ENCODE measurements around the gene KLHL29. TPM values are rescaled to one million over a fixed set of nuclear protein-coding genes. Genes with fewer than 3 reads are reported as not detected.

The KLHL29 gene
- total and polyA plus RNA-seq, 2 experiments from 2014 or later, result 5.6 to 11.0 TPM

DNA sequence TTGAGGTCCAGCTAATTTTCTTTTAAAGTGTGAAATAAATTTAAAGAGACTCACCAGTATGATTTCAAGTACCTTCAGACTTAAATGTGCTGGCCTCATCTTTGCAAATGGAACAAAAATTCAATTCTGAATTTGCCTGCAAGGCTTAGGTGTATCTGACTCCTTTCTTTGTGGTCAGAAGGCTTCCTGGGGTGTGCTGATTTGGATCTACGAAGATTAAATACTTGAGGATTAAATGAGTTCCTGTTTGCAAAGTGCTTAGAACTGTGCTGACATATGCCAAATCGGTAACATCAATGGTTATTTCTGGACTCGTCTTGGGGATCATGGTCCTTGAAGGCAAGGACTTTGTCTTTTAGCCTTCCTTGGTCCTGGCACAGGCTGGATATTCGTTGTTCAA, 9.7 kb downstream of the KLHL29 start:
- no peak for DNase-seq (ENCODE audit: low read depth in 1 of 2, low spot score in 1 of 2)
- no peaks in the 10 kb centered on the region for H3K4me1 ChIP-seq (ENCODE audit: low read depth)
- no peak overlapping the region for H3K27ac ChIP-seq
- no peaks in the 10 kb centered on the region for H3K36me3 ChIP-seq
- TF ChIP-seq, protein P1, sequence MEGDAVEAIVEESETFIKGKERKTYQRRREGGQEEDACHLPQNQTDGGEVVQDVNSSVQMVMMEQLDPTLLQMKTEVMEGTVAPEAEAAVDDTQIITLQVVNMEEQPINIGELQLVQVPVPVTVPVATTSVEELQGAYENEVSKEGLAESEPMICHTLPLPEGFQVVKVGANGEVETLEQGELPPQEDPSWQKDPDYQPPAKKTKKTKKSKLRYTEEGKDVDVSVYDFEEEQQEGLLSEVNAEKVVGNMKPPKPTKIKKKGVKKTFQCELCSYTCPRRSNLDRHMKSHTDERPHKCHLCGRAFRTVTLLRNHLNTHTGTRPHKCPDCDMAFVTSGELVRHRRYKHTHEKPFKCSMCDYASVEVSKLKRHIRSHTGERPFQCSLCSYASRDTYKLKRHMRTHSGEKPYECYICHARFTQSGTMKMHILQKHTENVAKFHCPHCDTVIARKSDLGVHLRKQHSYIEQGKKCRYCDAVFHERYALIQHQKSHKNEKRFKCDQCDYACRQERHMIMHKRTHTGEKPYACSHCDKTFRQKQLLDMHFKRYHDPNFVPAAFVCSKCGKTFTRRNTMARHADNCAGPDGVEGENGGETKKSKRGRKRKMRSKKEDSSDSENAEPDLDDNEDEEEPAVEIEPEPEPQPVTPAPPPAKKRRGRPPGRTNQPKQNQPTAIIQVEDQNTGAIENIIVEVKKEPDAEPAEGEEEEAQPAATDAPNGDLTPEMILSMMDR (IDR thresholded peaks at IDR 0.05; ENCODE audit: low read depth, low read length), result no peak
- H3K27me3 ChIP-seq, result peaks cover 27% of the 10 kb centered on the region
- H3K4me3 ChIP-seq, result no peak overlapping the region
- H3K9me3 ChIP-seq (ENCODE audit: low read depth), result no peaks in the 10 kb centered on the region

DNA sequence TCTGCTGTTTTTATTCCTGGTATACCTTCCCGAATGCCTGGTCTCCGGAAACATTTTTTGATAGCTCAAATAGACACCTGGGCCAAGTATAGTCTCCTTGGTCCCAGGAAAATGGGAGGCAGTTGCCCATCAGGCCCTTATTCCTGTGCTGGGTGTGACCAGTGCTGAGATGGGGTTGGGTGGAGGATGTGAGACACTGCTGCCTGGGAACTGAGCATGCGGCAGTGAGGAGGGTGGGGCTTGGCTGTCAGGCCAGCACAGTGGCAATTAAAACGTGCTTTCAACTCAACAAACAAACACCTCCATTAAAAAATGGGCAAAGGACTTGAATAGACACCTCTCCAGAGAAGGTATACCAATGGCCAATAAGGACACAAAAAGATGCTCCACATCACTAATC, 12.5 kb downstream of the KLHL29 start:
- Histone ChIP-seq H3K36me3 (no peaks in the 10 kb centered on the region), H3K27ac (no peak overlapping the region), H3K9me3 (ENCODE audit: low read depth) (no peaks in the 10 kb centered on the region), H3K4me3 (no peak overlapping the region), H3K27me3 (peaks cover 11% of the 10 kb centered on the region), H3K4me1 (ENCODE audit: low read depth) (peaks cover 5% of the 10 kb centered on the region)
- no peak for DNase-seq (ENCODE audit: low read depth in 1 of 2, low spot score in 1 of 2)
- TF ChIP-seq, protein P1 (IDR thresholded peaks at IDR 0.05; ENCODE audit: low read depth, low read length), result no peak

- no peak overlapping the region for H3K27ac ChIP-seq
- peaks cover 19% of the 10 kb centered on the region for H3K4me1 ChIP-seq (ENCODE audit: low read depth)
- no peaks in the 10 kb centered on the region for H3K9me3 ChIP-seq (ENCODE audit: low read depth)
- TF ChIP-seq, protein P1 (IDR thresholded peaks at IDR 0.05; ENCODE audit: low read depth, low read length), result no peak
- no peak for DNase-seq (ENCODE audit: low read depth in 1 of 2, low spot score in 1 of 2)
- peaks cover under 1% of the 10 kb centered on the region for H3K27me3 ChIP-seq
- no peaks in the 10 kb centered on the region for H3K36me3 ChIP-seq
- H3K4me3 ChIP-seq, result no peak overlapping the region
Measured at GRCh38 chr2:23399674-23400261, 14.8 kb downstream of the KLHL29 start.

GRCh38 chr2:23400703-23401102, 15.7 kb downstream of the KLHL29 start:
- Histone ChIP-seq H3K27me3 (no peaks in the 10 kb centered on the region), H3K9me3 (ENCODE audit: low read depth) (no peaks in the 10 kb centered on the region), H3K36me3 (no peaks in the 10 kb centered on the region), H3K27ac (no peak overlapping the region), H3K4me3 (no peak overlapping the region), H3K4me1 (ENCODE audit: low read depth) (peaks cover 21% of the 10 kb centered on the region)
- TF ChIP-seq, protein P1 (IDR thresholded peaks at IDR 0.05; ENCODE audit: low read depth, low read length), result no peak
- no peak for DNase-seq (ENCODE audit: low read depth in 1 of 2, low spot score in 1 of 2)

DNA sequence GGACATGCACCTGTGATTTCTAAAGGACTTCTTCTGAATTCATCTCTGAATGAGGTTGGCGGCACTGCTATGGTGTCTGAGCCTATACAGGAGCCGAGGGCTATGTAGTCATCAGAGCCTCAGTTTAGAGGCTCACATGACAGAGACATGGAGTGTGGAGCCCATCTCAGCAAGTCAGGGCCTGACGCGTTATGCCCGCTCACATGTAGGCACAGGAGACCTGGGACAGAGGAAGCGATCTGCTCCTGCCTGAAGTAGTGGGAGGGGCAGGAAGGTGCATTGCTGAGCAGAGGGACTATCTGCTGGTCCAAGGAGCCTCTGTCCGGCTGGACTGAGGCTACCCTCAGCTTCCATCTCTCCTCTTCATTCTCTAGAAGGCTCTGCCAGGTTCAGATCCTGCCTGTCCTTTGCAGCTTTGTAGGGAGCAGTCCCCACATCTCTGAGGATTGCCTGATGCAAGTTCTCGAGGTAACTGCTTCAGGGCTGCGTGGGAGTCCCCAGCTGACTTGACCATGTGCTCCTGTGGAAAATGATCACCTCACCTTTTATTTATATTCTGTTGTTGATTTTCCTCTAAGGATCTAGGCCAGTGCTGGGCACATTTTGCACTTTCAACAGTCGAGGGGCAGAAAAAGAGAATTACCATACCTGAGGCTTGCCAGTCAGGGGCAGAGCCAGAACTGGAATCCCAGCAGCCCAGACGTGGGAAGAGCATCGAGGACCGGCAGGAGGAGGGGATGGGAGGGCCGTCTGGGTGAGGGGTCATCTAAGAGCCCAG, 16.6 kb downstream of the KLHL29 start:
- no peak for DNase-seq (ENCODE audit: low read depth in 1 of 2, low spot score in 1 of 2)
- TF ChIP-seq, protein P1 (IDR thresholded peaks at IDR 0.05; ENCODE audit: low read depth, low read length), result no peak
- H3K27me3 ChIP-seq, result no peaks in the 10 kb centered on the region

More for the DNA sequence above, 16.6 kb downstream of the KLHL29 start:
- Histone ChIP-seq H3K4me1 (ENCODE audit: low read depth) (peaks cover 21% of the 10 kb centered on the region), H3K36me3 (no peaks in the 10 kb centered on the region), H3K4me3 (no peak overlapping the region), H3K27ac (no peak overlapping the region), H3K9me3 (ENCODE audit: low read depth) (no peaks in the 10 kb centered on the region)
